GM23338 (cell line): ENCODE results near the gene RIOK2. TPM values are rescaled to one million over a fixed set of nuclear protein-coding genes. Genes with fewer than 3 reads are reported as not detected.

Source experiments
- ATAC-seq: fragments of 200-7000 bp; cut with Tn5 transposase; 3 replicates; pipeline ENCODE4 v1.9.1; 2020
- DNase-seq: peaks from one replicate; pipeline ENCODE4 v3.0.0-alpha.2; 2015; ENCODE audit warnings: low spot score
- H2AFZ ChIP-seq: fragments of 200-600 bp; sonication (generic); 2 replicates; pipeline ENCODE4 v1.8.0; 2016; ENCODE audit warnings: antibody characterized with exemption, mild to moderate bottlenecking, moderate library complexity
- H3F3A ChIP-seq: fragments of 200-600 bp; sonication (generic); replicated peaks from 2 replicates; pipeline ENCODE4 v1.8.0; 2017; ENCODE audit warnings: antibody characterized with exemption, mixed run types, low read depth
- H3K27ac ChIP-seq: fragments of 200-600 bp; sonication (generic); 2 replicates; pipeline ENCODE4 v1.6.1; 2016; ENCODE audit warnings: low read depth
- H3K27me3 ChIP-seq: fragments of 200-600 bp; sonication (generic); 2 replicates; pipeline ENCODE4 v1.8.0; 2016; ENCODE audit warnings: mild to moderate bottlenecking, mixed run types, moderate library complexity; ENCODE audit not compliant: insufficient read depth
- H3K36me3 ChIP-seq: fragments of 200-600 bp; sonication (generic); 2 replicates; pipeline ENCODE4 v1.8.0; 2016; ENCODE audit warnings: mild to moderate bottlenecking; ENCODE audit not compliant: insufficient read depth
- H3K4me1 ChIP-seq: fragments of 200-600 bp; sonication (generic); 2 replicates; pipeline ENCODE4 v1.8.0; 2016; ENCODE audit warnings: mild to moderate bottlenecking, moderate library complexity; ENCODE audit not compliant: insufficient read depth
- H3K4me2 ChIP-seq: fragments of 200-600 bp; sonication (generic); 2 replicates; pipeline ENCODE4 v1.7.1; 2017; ENCODE audit warnings: mixed run types
- H3K4me3 ChIP-seq: fragments of 200-600 bp; sonication (generic); 2 replicates; pipeline ENCODE4 v1.6.1; 2016; ENCODE audit warnings: mixed run types
- H3K79me2 ChIP-seq: fragments of 200-600 bp; sonication (generic); replicated peaks from 2 replicates; pipeline ENCODE4 v1.8.0; 2017; ENCODE audit warnings: mild to moderate bottlenecking; ENCODE audit not compliant: insufficient read depth
- H3K9me2 ChIP-seq: fragments of 200-600 bp; sonication (generic); 2 replicates; pipeline ENCODE4 v1.8.0; 2017; ENCODE audit not compliant: insufficient read depth
- H4K20me1 ChIP-seq: fragments of 200-600 bp; sonication (generic); replicated peaks from 2 replicates; pipeline ENCODE4 v1.8.0; 2017; ENCODE audit warnings: mild to moderate bottlenecking; ENCODE audit not compliant: insufficient read depth
- H3K27ac Mint-ChIP-seq: 2 replicates; pipeline ENCODE4 v1.8.0; 2020; ENCODE audit warnings: inconsistent platforms, mild to moderate bottlenecking, moderate library complexity, mixed read lengths
- H3K27me3 Mint-ChIP-seq: 3 replicates; pipeline ENCODE4 v1.8.0; 2022; ENCODE audit warnings: low read depth, mild to moderate bottlenecking, moderate library complexity, mixed read lengths, inconsistent platforms; ENCODE audit not compliant: insufficient read depth, poor library complexity
- H3K36me3 Mint-ChIP-seq: 3 replicates; pipeline ENCODE4 v1.8.0; 2021; ENCODE audit warnings: low read depth, mild to moderate bottlenecking, inconsistent platforms, moderate library complexity, mixed read lengths
- H3K4me1 Mint-ChIP-seq: 3 replicates; pipeline ENCODE4 v1.8.0; 2020; ENCODE audit warnings: mild to moderate bottlenecking, inconsistent platforms, mixed read lengths
- H3K4me3 Mint-ChIP-seq: 3 replicates; pipeline ENCODE4 v1.8.0; 2021; ENCODE audit warnings: moderate library complexity, mild to moderate bottlenecking, inconsistent platforms, mixed read lengths
- H3K9me3 Mint-ChIP-seq: 3 replicates; pipeline ENCODE4 v1.8.0; 2020; ENCODE audit warnings: moderate library complexity, mild to moderate bottlenecking, inconsistent platforms, mixed read lengths
- CREB1 ChIP-seq: fragments of 250-450 bp; sonication (Bioruptor Pico); IDR thresholded peaks from 2 replicates; pipeline ENCODE4 v1.5.0; 2020; ENCODE audit warnings: low read depth, mild to moderate bottlenecking, moderate library complexity
- CTCF ChIP-seq, 2 experiments: fragments of 200-600 bp in 1 of 2; sonication (generic) in 1 of 2; conservative IDR thresholded peaks; 2 replicates each; pipeline versions ENCODE4 v1.5.1 to v1.6.1; 2016 to 2017; ENCODE audit warnings: antibody characterized with exemption in 2 of 2, low read depth in 2 of 2, mild to moderate bottlenecking in 2 of 2, moderate library complexity in 1 of 2
- EZH2 ChIP-seq: fragments of 200-600 bp; sonication (generic); IDR thresholded peaks from one replicate; pipeline ENCODE4 v1.8.0; 2017; ENCODE audit warnings: antibody characterized with exemption, mild to moderate bottlenecking, low read depth; ENCODE audit not compliant: unreplicated experiment
- EZH2phosphoT487 ChIP-seq: fragments of 200-600 bp; sonication (generic); IDR thresholded peaks from one replicate; pipeline ENCODE4 v1.8.1; 2018; ENCODE audit warnings: antibody characterized with exemption; ENCODE audit not compliant: unreplicated experiment
- JUNB ChIP-seq: IDR thresholded peaks from one replicate; pipeline ENCODE4 v1.6.1; 2016; ENCODE audit warnings: antibody characterized with exemption; ENCODE audit not compliant: unreplicated experiment
- NANOG ChIP-seq: IDR thresholded peaks from 2 replicates; pipeline ENCODE4 v1.6.1; 2016; ENCODE audit warnings: antibody characterized with exemption, borderline replicate concordance
- POLR2AphosphoS5 ChIP-seq: IDR thresholded peaks from 2 replicates; pipeline ENCODE4 v1.6.1; 2016; ENCODE audit warnings: antibody characterized with exemption, low read depth
- REST ChIP-seq: IDR thresholded peaks from one replicate; pipeline ENCODE4 v1.6.1; 2018; ENCODE audit warnings: antibody characterized with exemption; ENCODE audit not compliant: unreplicated experiment
- STAT1 ChIP-seq: IDR thresholded peaks from one replicate; pipeline ENCODE4 v1.6.1; 2016; ENCODE audit warnings: antibody characterized with exemption; ENCODE audit not compliant: unreplicated experiment
- ZNF114 ChIP-seq: fragments of 250-450 bp; sonication (Bioruptor Pico); IDR thresholded peaks from 2 replicates; pipeline ENCODE4 v1.5.0; 2020; ENCODE audit warnings: mild to moderate bottlenecking, moderate library complexity
- ZNF331 ChIP-seq: fragments of 250-450 bp; sonication (Bioruptor Pico); IDR thresholded peaks from 2 replicates; pipeline ENCODE4 v1.5.0; 2020; ENCODE audit warnings: low read depth, mild to moderate bottlenecking, moderate library complexity
- ZNF462 ChIP-seq: fragments of 250-450 bp; sonication (Bioruptor Pico); IDR thresholded peaks from 2 replicates; pipeline ENCODE4 v1.5.0; 2020; ENCODE audit warnings: mild to moderate bottlenecking, moderate library complexity
- polyA plus RNA-seq: library from polyadenylated mRNA; unstranded; fragments of >200 nt; fragmentation: Nextera tagmentation; extraction: Ambion mirVana; gene quantifications from 2 replicates; pipeline ENCODE4 v1.2.1, GENCODE V29; 2016
- total RNA-seq: library from RNA; depleted of rRNA; stranded (reverse); fragments of >200 nt; shearing (Covaris generic); gene quantifications from 2 replicates; pipeline ENCODE4 v1.2.3, GENCODE V29; 2014
- TF ChIP-seq, protein P1 (sequence below): IDR thresholded peaks from 2 replicates; pipeline ENCODE4 v1.6.1; 2016; ENCODE audit warnings: antibody characterized with exemption

RIOK2 gene
- total and polyA plus RNA-seq, 2 experiments from 2014 or later = 22.9 to 47.6 TPM

- no peak for ATAC-seq
- peaks cover 4% of the 10 kb centered on the region; the same call in 2 of the 3 replicates for H3K4me1 Mint-ChIP-seq
Measured at GRCh38 chr5:97121848-97122247, 61.2 kb downstream of the RIOK2 start.

More at GRCh38 chr5:97121848-97122247, 61.2 kb downstream of the RIOK2 start:
- Histone ChIP-seq H3F3A (no peaks in the 10 kb centered on the region), H3K79me2 (no peaks in the 10 kb centered on the region), H3K27ac (no peak overlapping the region), H3K4me2 (no peak overlapping the region), H4K20me1 (no peaks in the 10 kb centered on the region), H3K4me1 (no peaks in the 10 kb centered on the region; the same call in 1 of the 2 replicates), H3K36me3 (no peaks in the 10 kb centered on the region), H3K9me2 (no peaks in the 10 kb centered on the region), H2AFZ (no peak overlapping the region; the same call in 1 of the 2 replicates), H3K4me3 (no peak overlapping the region), H3K27me3 (no peaks in the 10 kb centered on the region)
- no peaks in the 10 kb centered on the region for H3K36me3 Mint-ChIP-seq
- H3K9me3 Mint-ChIP-seq = no peaks in the 10 kb centered on the region
- no peak overlapping the region for H3K27ac Mint-ChIP-seq
- TF ChIP-seq POLR2AphosphoS5 = no peak
- TF ChIP-seq ZNF462 (CRISPR knock-in tag) = no peak
- TF ChIP-seq, protein P1, sequence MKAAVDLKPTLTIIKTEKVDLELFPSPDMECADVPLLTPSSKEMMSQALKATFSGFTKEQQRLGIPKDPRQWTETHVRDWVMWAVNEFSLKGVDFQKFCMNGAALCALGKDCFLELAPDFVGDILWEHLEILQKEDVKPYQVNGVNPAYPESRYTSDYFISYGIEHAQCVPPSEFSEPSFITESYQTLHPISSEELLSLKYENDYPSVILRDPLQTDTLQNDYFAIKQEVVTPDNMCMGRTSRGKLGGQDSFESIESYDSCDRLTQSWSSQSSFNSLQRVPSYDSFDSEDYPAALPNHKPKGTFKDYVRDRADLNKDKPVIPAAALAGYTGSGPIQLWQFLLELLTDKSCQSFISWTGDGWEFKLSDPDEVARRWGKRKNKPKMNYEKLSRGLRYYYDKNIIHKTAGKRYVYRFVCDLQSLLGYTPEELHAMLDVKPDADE = no peak
- TF ChIP-seq STAT1 = no peak
- TF ChIP-seq EZH2phosphoT487 = no peak
- TF ChIP-seq EZH2 = no peak
- no peak for TF ChIP-seq JUNB
- TF ChIP-seq ZNF331 (CRISPR knock-in tag) = no peak
- TF ChIP-seq NANOG = no peak
- TF ChIP-seq CREB1 = no peak
- no peak for TF ChIP-seq REST
- no peak for TF ChIP-seq ZNF114
- TF ChIP-seq CTCF (conservative IDR thresholded peaks at IDR 0.05; ENCODE audit: low read depth in 2 of 2) = no peak
- H3K4me3 Mint-ChIP-seq = no peak overlapping the region
- H3K27me3 Mint-ChIP-seq = no peaks in the 10 kb centered on the region
- no peak for DNase-seq
